Activated naive CD4-positive, alpha-beta T cell treated with anti-CD3 and anti-CD28 coated beads, Interleukin-2, amount 10 ng/mL, durations not matched to agents 5 hours and 36 hours (primary cell): ENCODE results near the gene CLRN3. TPM values are rescaled to one million over a fixed set of nuclear protein-coding genes. Genes with fewer than 3 reads are reported as not detected.

ENCODE experiments used
- total RNA-seq, 2 experiments: library from RNA; stranded (reverse); gene quantifications; one replicate each; pipeline ENCODE4 v1.2.3, GENCODE V29; 2021

CLRN3 gene, protein sequence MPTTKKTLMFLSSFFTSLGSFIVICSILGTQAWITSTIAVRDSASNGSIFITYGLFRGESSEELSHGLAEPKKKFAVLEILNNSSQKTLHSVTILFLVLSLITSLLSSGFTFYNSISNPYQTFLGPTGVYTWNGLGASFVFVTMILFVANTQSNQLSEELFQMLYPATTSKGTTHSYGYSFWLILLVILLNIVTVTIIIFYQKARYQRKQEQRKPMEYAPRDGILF
- not detected for total RNA-seq

DNA sequence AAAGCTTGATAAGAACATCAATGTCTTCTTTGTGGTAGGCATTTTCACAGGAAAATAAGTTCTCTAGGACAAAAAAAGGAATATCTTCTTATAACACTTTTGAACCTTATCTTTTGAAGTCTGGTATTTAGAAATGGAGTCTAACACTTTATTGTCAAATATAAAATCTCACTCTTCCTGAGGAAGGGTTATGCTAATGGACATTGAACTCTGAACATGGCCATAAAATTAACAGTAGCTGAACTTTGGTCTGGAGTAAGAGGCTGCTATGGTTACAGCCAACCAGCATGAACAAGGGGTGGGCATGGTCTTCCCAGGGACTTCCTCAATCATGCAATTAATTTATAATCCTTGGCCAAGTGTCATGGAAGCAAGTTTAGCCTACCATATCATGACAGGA lies at the start of gene CLRN3:
Gene CLRN3 (minus strand): TSS at position 199 of the 400 bp plus-strand sequence. CDS start 157 bp downstream, at position 42.

GRCh38 chr10:127906548-127907377 lies 14.0 kb upstream of the CLRN3 start, which contains the start of gene PTPRE:
TSS of gene PTPRE (plus strand) at chr10:127907103. CDS start at chr10:128040882, 133,779 bp downstream.

Other genes starting within 250 kb of the CLRN3 start
- gene FOXI2, start 155.8 kb downstream of the CLRN3 start, total RNA-seq = not detected
- gene PTPRE, start 14.2 kb upstream of the CLRN3 start, total RNA-seq = 10 to 100 TPM; 30.4 to 30.8 TPM
- gene MKI67, start 233.5 kb upstream of the CLRN3 start, total RNA-seq = 100 to 1,000 TPM; 227 to 229 TPM